Activated T-helper 1 cell treated with anti-CD3 and anti-CD28 coated beads, Interleukin-12 subunit alpha, Interleukin-12 subunit beta, Interleukin-2, Interleukin-4 antibody, amounts not matched to agents 30 ng/mL and 10 ng/mL and 1 ng/mL, durations not matched to agents 14 hours and 24 hours and 36 hours (primary cell): ENCODE data around the gene TEKT1. TPM values are rescaled to one million over a fixed set of nuclear protein-coding genes. Genes with fewer than 3 reads are reported as not detected.

Experiments used
- DNase-seq: peaks from one replicate; pipeline ENCODE4 v3.0.0; 2021; ENCODE audit warnings: low spot score
- H3K27ac Mint-ChIP-seq: one replicate; pipeline ENCODE4 v1.8.0; 2021; ENCODE audit warnings: mild to moderate bottlenecking, mixed read lengths
- H3K27me3 Mint-ChIP-seq: one replicate; pipeline ENCODE4 v1.8.0; 2022; ENCODE audit warnings: mild to moderate bottlenecking, moderate library complexity, mixed read lengths; ENCODE audit not compliant: insufficient read depth
- H3K36me3 Mint-ChIP-seq: one replicate; pipeline ENCODE4 v1.8.0; 2021; ENCODE audit warnings: low read depth, mixed read lengths
- H3K4me1 Mint-ChIP-seq: one replicate; pipeline ENCODE4 v1.8.0; 2021; ENCODE audit warnings: low read depth, mixed read lengths
- H3K4me3 Mint-ChIP-seq: one replicate; pipeline ENCODE4 v1.8.0; 2021; ENCODE audit warnings: mild to moderate bottlenecking, moderate library complexity, mixed read lengths
- H3K9me3 Mint-ChIP-seq: one replicate; pipeline ENCODE4 v1.8.0; 2021; ENCODE audit warnings: mixed read lengths
- intact Hi-C: fragments of 100-400 bp; cut with micrococcal nuclease; formaldehyde crosslinking; loops from one replicate; pipeline ENCODE4 v1.15.1; 2024
- total RNA-seq: library from RNA; stranded (reverse); gene quantifications from 2 replicates; pipeline ENCODE4 v1.2.3, GENCODE V29; 2022

The TEKT1 gene
- total RNA-seq, 1 donor from 2014 or later = not detected

- intact Hi-C loops = no loop called here
- H3K9me3 Mint-ChIP-seq = no peaks in the 10 kb centered on the region
- peaks cover 25% of the 10 kb centered on the region for H3K27me3 Mint-ChIP-seq
- DNase-seq = no peak
- peaks cover 4% of the 10 kb centered on the region for H3K36me3 Mint-ChIP-seq
- peaks cover 20% of the 10 kb centered on the region for H3K4me1 Mint-ChIP-seq
- no peak overlapping the region for H3K27ac Mint-ChIP-seq
- H3K4me3 Mint-ChIP-seq = no peak overlapping the region
Measured at GRCh38 chr17:6749519-6749918, 82.0 kb downstream of the TEKT1 start.

- intact Hi-C loops = no loop called here
- H3K4me1 Mint-ChIP-seq = peaks cover 18% of the 10 kb centered on the region
- no peak for DNase-seq
- H3K27ac Mint-ChIP-seq = no peak overlapping the region
- H3K27me3 Mint-ChIP-seq = peaks cover 29% of the 10 kb centered on the region
- no peaks in the 10 kb centered on the region for H3K9me3 Mint-ChIP-seq
- H3K36me3 Mint-ChIP-seq = peaks cover 4% of the 10 kb centered on the region
- H3K4me3 Mint-ChIP-seq = no peak overlapping the region
Measured at GRCh38 chr17:6748617-6749016, 82.9 kb downstream of the TEKT1 start.

Other genes with a start within 250 kb of the TEKT1 start
- gene KIAA0753, start 191.0 kb downstream of the TEKT1 start, total RNA-seq = 18.2 and 22.2 TPM in 2 replicates
- 94.0 and 95.2 TPM in 2 replicates for gene TXNDC17, start 190.7 kb downstream of the TEKT1 start, total RNA-seq
- 24.3 and 28.4 TPM in 2 replicates for gene MED31, start 180.1 kb downstream of the TEKT1 start, total RNA-seq
- gene C17orf100, start 180.0 kb downstream of the TEKT1 start, total RNA-seq = 1.6 and 1.7 TPM in 2 replicates
- not detected in 2 replicates for gene SLC13A5, start 118.4 kb downstream of the TEKT1 start, total RNA-seq
- 41.7 and 45.7 TPM in 2 replicates for gene XAF1, start 75.7 kb downstream of the TEKT1 start, total RNA-seq
- 0.29 TPM in 1 of 2 replicates, not detected in the other for gene FBXO39, start 55.5 kb downstream of the TEKT1 start, total RNA-seq
- not detected in 2 replicates for gene ALOX12, start 164.3 kb upstream of the TEKT1 start, total RNA-seq
- 140 and 144 TPM in 2 replicates for gene RNASEK, start 180.9 kb upstream of the TEKT1 start, total RNA-seq
- gene BCL6B, start 191.3 kb upstream of the TEKT1 start, total RNA-seq = 1.5 and 2.5 TPM in 2 replicates
- gene SLC16A13, start 204.3 kb upstream of the TEKT1 start, total RNA-seq = 14.3 and 14.8 TPM in 2 replicates
- 0.34 and 0.47 TPM in 2 replicates for gene SLC16A11, start 212.4 kb upstream of the TEKT1 start, total RNA-seq
- gene CLEC10A, start 248.5 kb upstream of the TEKT1 start, total RNA-seq = not detected in 2 replicates